GM12878 (cell line): ENCODE measurements around the gene PPP6R2. TPM values are rescaled to one million over a fixed set of nuclear protein-coding genes. Genes with fewer than 3 reads are reported as not detected.

Experiments used
- ATF7 ChIP-seq: fragments of 450-650 bp; IDR thresholded peaks from 2 replicates; pipeline ENCODE4 v1.6.1; 2016; ENCODE audit warnings: low read depth, mild to moderate bottlenecking
- CBX5 ChIP-seq: sonication (generic); IDR thresholded peaks from 2 replicates; pipeline ENCODE4 v1.6.1; 2016; ENCODE audit warnings: low read depth, moderate library complexity, mild to moderate bottlenecking, inconsistent platforms
- CHD1 ChIP-seq: IDR thresholded peaks from 2 replicates; pipeline ENCODE4 v1.6.1; 2012; ENCODE audit warnings: low read depth, low read length, improper control_type of control experiment
- CREB1 ChIP-seq: IDR thresholded peaks from 2 replicates; pipeline ENCODE4 v1.6.1; 2012; ENCODE audit warnings: low read depth, mild to moderate bottlenecking, inconsistent platforms
- ESRRA ChIP-seq: IDR thresholded peaks from 2 replicates; pipeline ENCODE4 v1.6.1; 2012; ENCODE audit warnings: mild to moderate bottlenecking, low read length, improper control_type of control experiment
- MEF2B ChIP-seq: fragments of 450-650 bp; IDR thresholded peaks from 2 replicates; pipeline ENCODE4 v1.6.1; 2018; ENCODE audit warnings: mild to moderate bottlenecking, moderate library complexity; ENCODE audit not compliant: partially characterized antibody, poor library complexity, severe bottlenecking
- MXI1 ChIP-seq: fragments of 150-350 bp; IDR thresholded peaks from 2 replicates; pipeline ENCODE4 v1.6.1; 2011; ENCODE audit warnings: low read depth, mild to moderate bottlenecking, inconsistent platforms, low read length, improper control_type of control experiment
- NFIC ChIP-seq: IDR thresholded peaks from 2 replicates; pipeline ENCODE4 v1.6.1; 2012; ENCODE audit warnings: low read depth, mild to moderate bottlenecking, inconsistent platforms, low read length, moderate library complexity
- NFYA ChIP-seq: IDR thresholded peaks from 2 replicates; pipeline ENCODE4 v1.6.1; 2011; ENCODE audit warnings: low read depth, mild to moderate bottlenecking, low read length, improper control_type of control experiment, borderline replicate concordance
- SIN3A ChIP-seq: IDR thresholded peaks from 2 replicates; pipeline ENCODE4 v1.6.1; 2012; ENCODE audit warnings: low read depth, low read length, improper control_type of control experiment
- SMAD1 ChIP-seq: fragments of 450-650 bp; IDR thresholded peaks from 2 replicates; pipeline ENCODE4 v1.6.1; 2018; ENCODE audit warnings: mild to moderate bottlenecking, low read depth; ENCODE audit not compliant: partially characterized antibody
- TAF1 ChIP-seq: IDR thresholded peaks from 2 replicates; pipeline ENCODE4 v1.6.1; 2011; ENCODE audit warnings: mild to moderate bottlenecking, low read depth, low read length, borderline replicate concordance
- TCF12 ChIP-seq: IDR thresholded peaks from 2 replicates; pipeline ENCODE4 v1.6.1; 2011; ENCODE audit warnings: low read depth, mild to moderate bottlenecking, low read length
- ZNF274 ChIP-seq: IDR thresholded peaks from one replicate; pipeline ENCODE4 v1.8.0; 2011; ENCODE audit not compliant: insufficient read length, insufficient read depth
- ZNF592 ChIP-seq: fragments of 450-650 bp; IDR thresholded peaks from 2 replicates; pipeline ENCODE4 v1.6.1; 2017; ENCODE audit warnings: mild to moderate bottlenecking, moderate library complexity
- polyA plus RNA-seq, 11 experiments: library from polyadenylated mRNA; depleted of rRNA in 4 of 11; unstranded in 6 of 11; stranded (reverse) in 5 of 11; fragments of >200 nt; fragmentation: Nextera tagmentation in 4 of 11; fragmentation: Illumina TruSeq in 1 of 11; extraction: Ambion mirVana in 4 of 11; extraction: Trizol in 1 of 11; gene quantifications; 1 replicate in 1 of 11; 2 replicates in 10 of 11; pipeline versions ENCODE4 v1.2.1 to v1.2.3, GENCODE V29; 2011 to 2016; ENCODE audit warnings: inconsistent platforms in 2 of 11, missing spikeins in 2 of 11, low read depth in 1 of 11
- total RNA-seq, 4 experiments: library from RNA; depleted of rRNA in 3 of 4; stranded (reverse); fragments of >200 nt in 3 of 4; fragmentation: Illumina TruSeq in 1 of 4; extraction: Trizol in 1 of 4; gene quantifications; 2 replicates each; pipeline versions ENCODE4 v1.2.1 to v1.2.3, GENCODE V29; 2013 to 2021
- TF ChIP-seq, protein P1 (sequence below): IDR thresholded peaks from 2 replicates; pipeline ENCODE4 v1.6.1; 2012; ENCODE audit warnings: mild to moderate bottlenecking, low read depth, low read length
- TF ChIP-seq, protein P2 (sequence below), 3 experiments: IDR thresholded peaks in 2 of 3; conservative IDR thresholded peaks in 1 of 3; 2 replicates each; pipeline ENCODE4 v1.5.1; 2011; ENCODE audit warnings: low read depth in 3 of 3, low read length in 3 of 3, mild to moderate bottlenecking in 3 of 3, control low read depth in 2 of 3, moderate library complexity in 2 of 3, inconsistent platforms in 1 of 3, mixed read lengths in 1 of 3; ENCODE audit not compliant: control insufficient read depth in 2 of 3, insufficient read depth in 1 of 3; ENCODE audit errors: extremely low read depth in 1 of 3
- TF ChIP-seq, protein P3 (sequence below): IDR thresholded peaks from 2 replicates; pipeline ENCODE4 v1.6.1; 2012; ENCODE audit warnings: low read length, inconsistent platforms

Gene PPP6R2
- total and polyA plus RNA-seq, 10 of the 15 experiments (the other 5 are each of a cell fraction or from before 2014, with no cell fraction given), result 0.29 to 52.6 (median 25.4) TPM

DNA sequence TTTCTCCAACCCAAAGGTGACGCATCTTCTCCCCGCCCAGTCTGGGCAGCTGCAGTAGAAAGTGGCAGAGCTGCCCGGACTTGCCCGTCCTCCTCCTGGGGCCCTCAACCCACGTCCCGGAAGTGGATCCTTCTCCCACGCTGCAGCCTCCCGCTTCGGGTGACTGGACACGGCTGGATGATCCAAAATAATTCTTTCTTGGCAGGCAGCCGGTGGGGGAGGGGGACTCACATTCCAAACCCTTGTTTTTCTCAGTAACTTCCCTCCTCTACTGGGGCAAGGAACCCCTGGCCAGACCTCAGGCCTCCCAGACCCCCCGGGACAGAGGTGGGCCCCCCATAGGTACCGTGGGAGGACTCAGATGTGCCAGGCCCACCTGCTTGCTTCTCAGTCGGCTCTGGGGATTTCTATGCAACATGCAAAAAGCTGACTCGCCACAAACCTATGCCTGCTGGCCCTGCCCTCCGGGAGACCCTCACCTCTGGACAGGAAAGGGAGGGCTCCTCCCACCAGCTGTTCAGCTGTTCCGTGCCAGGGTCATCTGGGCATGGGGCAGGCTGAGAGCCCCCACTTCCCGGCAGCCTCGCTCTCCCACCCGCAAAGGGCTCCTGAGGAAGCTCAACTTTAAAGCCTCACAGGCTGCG, 37.1 kb upstream of the PPP6R2 start (continued):
- TF ChIP-seq ZNF592, result no peak
- TF ChIP-seq NFIC, result no peak; the same call in 1 of the 2 replicates
- TF ChIP-seq CHD1, result 0 out of 2 replicates have a peak, but pooled peaks have one; percentile 68
- TF ChIP-seq CREB1, result peak; percentile 53; the same call in 1 of the 2 replicates
- no peak for TF ChIP-seq MEF2B
- TF ChIP-seq, protein P1, sequence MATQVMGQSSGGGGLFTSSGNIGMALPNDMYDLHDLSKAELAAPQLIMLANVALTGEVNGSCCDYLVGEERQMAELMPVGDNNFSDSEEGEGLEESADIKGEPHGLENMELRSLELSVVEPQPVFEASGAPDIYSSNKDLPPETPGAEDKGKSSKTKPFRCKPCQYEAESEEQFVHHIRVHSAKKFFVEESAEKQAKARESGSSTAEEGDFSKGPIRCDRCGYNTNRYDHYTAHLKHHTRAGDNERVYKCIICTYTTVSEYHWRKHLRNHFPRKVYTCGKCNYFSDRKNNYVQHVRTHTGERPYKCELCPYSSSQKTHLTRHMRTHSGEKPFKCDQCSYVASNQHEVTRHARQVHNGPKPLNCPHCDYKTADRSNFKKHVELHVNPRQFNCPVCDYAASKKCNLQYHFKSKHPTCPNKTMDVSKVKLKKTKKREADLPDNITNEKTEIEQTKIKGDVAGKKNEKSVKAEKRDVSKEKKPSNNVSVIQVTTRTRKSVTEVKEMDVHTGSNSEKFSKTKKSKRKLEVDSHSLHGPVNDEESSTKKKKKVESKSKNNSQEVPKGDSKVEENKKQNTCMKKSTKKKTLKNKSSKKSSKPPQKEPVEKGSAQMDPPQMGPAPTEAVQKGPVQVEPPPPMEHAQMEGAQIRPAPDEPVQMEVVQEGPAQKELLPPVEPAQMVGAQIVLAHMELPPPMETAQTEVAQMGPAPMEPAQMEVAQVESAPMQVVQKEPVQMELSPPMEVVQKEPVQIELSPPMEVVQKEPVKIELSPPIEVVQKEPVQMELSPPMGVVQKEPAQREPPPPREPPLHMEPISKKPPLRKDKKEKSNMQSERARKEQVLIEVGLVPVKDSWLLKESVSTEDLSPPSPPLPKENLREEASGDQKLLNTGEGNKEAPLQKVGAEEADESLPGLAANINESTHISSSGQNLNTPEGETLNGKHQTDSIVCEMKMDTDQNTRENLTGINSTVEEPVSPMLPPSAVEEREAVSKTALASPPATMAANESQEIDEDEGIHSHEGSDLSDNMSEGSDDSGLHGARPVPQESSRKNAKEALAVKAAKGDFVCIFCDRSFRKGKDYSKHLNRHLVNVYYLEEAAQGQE, result no peak
- TF ChIP-seq SIN3A, result no peak
- TF ChIP-seq ESRRA, result no peak
- no peak for TF ChIP-seq ZNF274
- no peak for TF ChIP-seq CBX5
- TF ChIP-seq, protein P2, sequence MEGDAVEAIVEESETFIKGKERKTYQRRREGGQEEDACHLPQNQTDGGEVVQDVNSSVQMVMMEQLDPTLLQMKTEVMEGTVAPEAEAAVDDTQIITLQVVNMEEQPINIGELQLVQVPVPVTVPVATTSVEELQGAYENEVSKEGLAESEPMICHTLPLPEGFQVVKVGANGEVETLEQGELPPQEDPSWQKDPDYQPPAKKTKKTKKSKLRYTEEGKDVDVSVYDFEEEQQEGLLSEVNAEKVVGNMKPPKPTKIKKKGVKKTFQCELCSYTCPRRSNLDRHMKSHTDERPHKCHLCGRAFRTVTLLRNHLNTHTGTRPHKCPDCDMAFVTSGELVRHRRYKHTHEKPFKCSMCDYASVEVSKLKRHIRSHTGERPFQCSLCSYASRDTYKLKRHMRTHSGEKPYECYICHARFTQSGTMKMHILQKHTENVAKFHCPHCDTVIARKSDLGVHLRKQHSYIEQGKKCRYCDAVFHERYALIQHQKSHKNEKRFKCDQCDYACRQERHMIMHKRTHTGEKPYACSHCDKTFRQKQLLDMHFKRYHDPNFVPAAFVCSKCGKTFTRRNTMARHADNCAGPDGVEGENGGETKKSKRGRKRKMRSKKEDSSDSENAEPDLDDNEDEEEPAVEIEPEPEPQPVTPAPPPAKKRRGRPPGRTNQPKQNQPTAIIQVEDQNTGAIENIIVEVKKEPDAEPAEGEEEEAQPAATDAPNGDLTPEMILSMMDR (IDR thresholded peaks at IDR 0.05 in 2 of 3, conservative IDR thresholded peaks at IDR 0.05 in 1 of 3; ENCODE audit: control insufficient read depth in 2 of 3, extremely low read depth in 1 of 3, insufficient read depth in 1 of 3, low read depth in 3 of 3, low read length in 3 of 3), result no peak
- peak; percentile 62; the same call in 1 of the 2 replicates for TF ChIP-seq ATF7
- peak; percentile 38; the same call in 1 of the 2 replicates for TF ChIP-seq TAF1
- TF ChIP-seq, protein P3, sequence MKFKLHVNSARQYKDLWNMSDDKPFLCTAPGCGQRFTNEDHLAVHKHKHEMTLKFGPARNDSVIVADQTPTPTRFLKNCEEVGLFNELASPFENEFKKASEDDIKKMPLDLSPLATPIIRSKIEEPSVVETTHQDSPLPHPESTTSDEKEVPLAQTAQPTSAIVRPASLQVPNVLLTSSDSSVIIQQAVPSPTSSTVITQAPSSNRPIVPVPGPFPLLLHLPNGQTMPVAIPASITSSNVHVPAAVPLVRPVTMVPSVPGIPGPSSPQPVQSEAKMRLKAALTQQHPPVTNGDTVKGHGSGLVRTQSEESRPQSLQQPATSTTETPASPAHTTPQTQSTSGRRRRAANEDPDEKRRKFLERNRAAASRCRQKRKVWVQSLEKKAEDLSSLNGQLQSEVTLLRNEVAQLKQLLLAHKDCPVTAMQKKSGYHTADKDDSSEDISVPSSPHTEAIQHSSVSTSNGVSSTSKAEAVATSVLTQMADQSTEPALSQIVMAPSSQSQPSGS, result no peak
- peak; percentile 53; the same call in 1 of the 2 replicates for TF ChIP-seq TCF12
- no peak for TF ChIP-seq NFYA
- no peak for TF ChIP-seq SMAD1
- TF ChIP-seq MXI1, result peak; percentile 58; the same call in 1 of the 2 replicates
